ENCODE data around the gene CYP4F3.

The CYP4F3 gene

DNA sequence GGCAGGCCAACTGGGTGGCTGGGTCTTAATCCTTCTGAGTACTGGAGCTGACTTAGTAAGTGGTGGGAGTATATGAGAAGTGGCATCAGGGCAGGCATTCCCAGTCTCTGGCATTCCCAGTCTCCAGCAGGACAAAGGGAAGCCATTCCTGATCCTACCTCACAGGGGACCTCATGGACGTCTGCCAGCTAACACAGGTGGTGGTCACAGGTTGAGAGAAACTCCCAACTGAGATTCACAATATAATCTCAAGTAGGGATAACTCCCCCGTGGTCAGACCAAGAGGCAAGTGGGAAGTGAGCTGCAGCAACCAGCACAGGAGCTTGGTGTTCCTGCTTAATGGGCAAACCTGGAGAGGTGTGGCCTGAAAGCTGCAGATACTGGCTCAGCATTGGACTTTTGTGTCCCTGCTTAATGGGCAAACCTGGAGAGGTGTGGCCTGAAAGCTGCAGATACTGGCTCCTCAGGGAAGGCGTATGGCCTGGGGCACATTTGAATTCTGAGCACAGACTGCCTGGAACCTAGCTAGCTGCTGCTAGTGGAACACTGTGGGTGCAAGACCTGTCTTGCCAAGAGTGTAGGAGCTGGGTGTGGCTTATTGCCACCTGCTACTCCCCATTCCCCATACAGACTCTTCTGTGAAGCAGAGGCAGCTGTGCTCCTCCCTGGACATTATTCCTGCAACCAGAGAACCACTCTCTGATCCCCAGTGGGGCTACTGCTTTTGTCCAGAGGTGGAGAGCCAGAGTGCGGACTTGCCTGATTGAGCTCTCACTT is 61.2 kb downstream of the CYP4F3 start:
- FAIRE-seq (no peak), DNase-seq (ENCODE audit: insufficient read length, low spot score) (no peak)
- TF ChIP-seq POLR2A (IDR thresholded peaks at IDR 0.05; ENCODE audit: low read depth, low read length) (no peak), TAF1 (IDR thresholded peaks at IDR 0.05; ENCODE audit: low read depth, low read length) (no peak), SPI1 (IDR thresholded peaks at IDR 0.05; ENCODE audit: low read depth, low read length) (no peak), PAX5 (IDR thresholded peaks at IDR 0.05; ENCODE audit: insufficient read depth, low read length, severe bottlenecking) (no peak), POU2F2 (IDR thresholded peaks at IDR 0.05; ENCODE audit: low read depth, low read length) (no peak), POLR2AphosphoS5 (IDR thresholded peaks at IDR 0.05; ENCODE audit: low read depth, low read length) (no peak)

DNA sequence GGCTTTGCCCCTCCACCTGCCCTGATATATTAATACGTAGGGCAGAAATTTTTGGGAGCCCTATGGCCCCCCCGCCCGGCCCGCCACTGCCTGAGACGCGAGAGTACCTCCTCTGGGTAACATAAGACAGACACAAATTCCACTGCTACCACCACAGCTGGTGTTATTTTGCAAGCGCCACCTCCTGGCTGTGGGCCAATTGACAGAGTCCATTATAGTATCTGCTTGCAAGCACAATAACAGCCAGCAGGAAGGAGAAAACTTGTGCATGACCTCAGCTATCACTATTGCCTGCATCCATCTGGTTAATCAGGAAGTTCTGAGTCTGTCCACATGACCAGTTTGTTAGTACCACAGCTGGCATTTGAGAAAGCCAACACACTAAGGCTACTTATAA is 61.8 kb downstream of the CYP4F3 start:
- DNase-seq (ENCODE audit: insufficient read length, low spot score) (no peak), FAIRE-seq (no peak)
- no peak for TF ChIP-seq SPI1 (IDR thresholded peaks at IDR 0.05; ENCODE audit: low read depth, low read length)
- TF ChIP-seq POU2F2 (IDR thresholded peaks at IDR 0.05; ENCODE audit: low read depth, low read length): no peak
- TF ChIP-seq POLR2A (IDR thresholded peaks at IDR 0.05; ENCODE audit: low read depth, low read length): no peak
- TF ChIP-seq TAF1 (IDR thresholded peaks at IDR 0.05; ENCODE audit: low read depth, low read length): no peak
- no peak for TF ChIP-seq PAX5 (IDR thresholded peaks at IDR 0.05; ENCODE audit: insufficient read depth, low read length, severe bottlenecking)
- TF ChIP-seq POLR2AphosphoS5 (IDR thresholded peaks at IDR 0.05; ENCODE audit: low read depth, low read length): no peak

All from GM12891 (cell line).